Caki2 (cell line): ENCODE measurements around the gene ACKR3. TPM values are rescaled to one million over a fixed set of nuclear protein-coding genes. Genes with fewer than 3 reads are reported as not detected.

Experiments used
- DNase-seq: peaks from one replicate; pipeline ENCODE4 v3.0.0-alpha.2; 2015; ENCODE audit warnings: low read depth
- in situ Hi-C: cut with HindIII; loops from 2 replicates; pipeline ENCODE4 v1.10.0; 2016; ENCODE audit warnings: low sequenced_read_pairs, low pct_unique_long_range_greater_than_20kb, mixed read lengths
- total RNA-seq: library from RNA; depleted of rRNA; stranded (reverse); fragments of >200 nt; shearing (Covaris generic); gene quantifications from 2 replicates; pipeline ENCODE4 v1.2.3, GENCODE V29; 2014; ENCODE audit warnings: low replicate concordance

ACKR3 gene
- total RNA-seq, 1 experiment from 2014 or later: 27.2 TPM

- in situ Hi-C loops: no loop called here
- no peak for DNase-seq
These were observed 23.0 kb upstream of the ACKR3 start for GRCh38 chr2:236546561-236547002.

GRCh38 chr2:236547725-236548124 is 21.9 kb upstream of the ACKR3 start:
- DNase-seq: no peak
- in situ Hi-C loops: no loop called here

- no peak for DNase-seq
- in situ Hi-C loops: no loop called here
These were observed 21.3 kb upstream of the ACKR3 start for GRCh38 chr2:236548179-236548921.

- in situ Hi-C loops: no loop called here
- DNase-seq: no peak
These were observed 20.5 kb upstream of the ACKR3 start for GRCh38 chr2:236549165-236549564.

GRCh38 chr2:236550290-236550689 is 19.3 kb upstream of the ACKR3 start:
- no peak for DNase-seq
- in situ Hi-C loops: loop anchor here (25.0 kb wide), 1 partner anchor 462 kb away; no protein-coding TSS in a partner anchor

GRCh38 chr2:236550701-236551465 is 18.7 kb upstream of the ACKR3 start:
- in situ Hi-C loops: loop anchor here (25.0 kb wide), 1 partner anchor 461 kb away; no protein-coding TSS in a partner anchor
- DNase-seq: no peak

GRCh38 chr2:236551471-236552211 is 18.0 kb upstream of the ACKR3 start:
- DNase-seq: no peak
- in situ Hi-C loops: loop anchor here (25.0 kb wide), 1 partner anchor 461 kb away; no protein-coding TSS in a partner anchor

- DNase-seq: no peak
- in situ Hi-C loops: loop anchor here (25.0 kb wide), 1 partner anchor 460 kb away; no protein-coding TSS in a partner anchor
These were observed 17.4 kb upstream of the ACKR3 start for GRCh38 chr2:236552212-236552542.

GRCh38 chr2:236552581-236553363 is 16.9 kb upstream of the ACKR3 start:
- in situ Hi-C loops: loop anchor here (25.0 kb wide), 1 partner anchor 460 kb away; no protein-coding TSS in a partner anchor
- no peak for DNase-seq

GRCh38 chr2:236553522-236553921 is 16.1 kb upstream of the ACKR3 start:
- DNase-seq: no peak
- in situ Hi-C loops: loop anchor here (25.0 kb wide), 1 partner anchor 459 kb away; no protein-coding TSS in a partner anchor

- in situ Hi-C loops: loop anchor here (25.0 kb wide), 1 partner anchor 458 kb away; no protein-coding TSS in a partner anchor
- no peak for DNase-seq
These were observed 14.9 kb upstream of the ACKR3 start for GRCh38 chr2:236554629-236555282.

- DNase-seq: no peak
- in situ Hi-C loops: loop anchor here (25.0 kb wide), 1 partner anchor 457 kb away; no protein-coding TSS in a partner anchor
These were observed 14.1 kb upstream of the ACKR3 start for GRCh38 chr2:236555481-236555880.

GRCh38 chr2:236557306-236558030 is 12.2 kb upstream of the ACKR3 start:
- in situ Hi-C loops: loop anchor here (25.0 kb wide), 1 partner anchor 455 kb away; no protein-coding TSS in a partner anchor
- DNase-seq: no peak

GRCh38 chr2:236558036-236558435 is 11.6 kb upstream of the ACKR3 start:
- no peak for DNase-seq
- in situ Hi-C loops: loop anchor here (25.0 kb wide), 1 partner anchor 454 kb away; no protein-coding TSS in a partner anchor

GRCh38 chr2:236558993-236559978 is 10.3 kb upstream of the ACKR3 start:
- in situ Hi-C loops: loop anchor here (25.0 kb wide), 1 partner anchor 453 kb away; no protein-coding TSS in a partner anchor

More at GRCh38 chr2:236558993-236559978, 10.3 kb upstream of the ACKR3 start:
- no peak for DNase-seq
